Activated CD4-positive, alpha-beta T cell treated with anti-CD3 and anti-CD28 coated beads for 48 hours (primary cell): ENCODE measurements around the gene ADAMTS5.

Source experiments
- DNase-seq: peaks from one replicate; pipeline ENCODE4 v3.0.0-alpha.2; 2020

The ADAMTS5 gene

GRCh38 chr21:26883768-26884167 is 83.1 kb downstream of the ADAMTS5 start:
- DNase-seq: no peak

GRCh38 chr21:26881504-26882228 is 85.2 kb downstream of the ADAMTS5 start:
- no peak for DNase-seq

- DNase-seq: no peak
Measured at GRCh38 chr21:26877018-26877417, 89.9 kb downstream of the ADAMTS5 start.

GRCh38 chr21:26874347-26874746 is 92.5 kb downstream of the ADAMTS5 start:
- no peak for DNase-seq
